Neural cell (in vitro differentiated cells): ENCODE results near the gene PPM1B. TPM values are rescaled to one million over a fixed set of nuclear protein-coding genes. Genes with fewer than 3 reads are reported as not detected.

Experiments
- H2AFZ ChIP-seq: fragments of 200-600, 300-800 bp; sonication (generic), shearing (Covaris generic); 2 replicates; pipeline ENCODE4 v1.6.0; 2014; ENCODE audit warnings: low read depth, mild to moderate bottlenecking, antibody characterized with exemption, low read length, moderate library complexity
- H3F3A ChIP-seq: fragments of 200-600 bp; shearing (Covaris generic); 2 replicates; pipeline ENCODE4 v1.6.1; 2016; ENCODE audit warnings: mild to moderate bottlenecking, moderate library complexity, mixed read lengths, antibody characterized with exemption, low read length; ENCODE audit not compliant: insufficient read depth, poor library complexity, severe bottlenecking
- H3K27ac ChIP-seq: fragments of 200-600, 300-800 bp; sonication (generic), shearing (Covaris generic); 2 replicates; pipeline ENCODE4 v1.5.1; 2014; ENCODE audit warnings: mild to moderate bottlenecking, low read length, moderate library complexity
- H3K27me3 ChIP-seq: fragments of 300-800, 200-600 bp; sonication (generic), shearing (Covaris generic); 2 replicates; pipeline ENCODE4 v1.6.0; 2014; ENCODE audit warnings: mild to moderate bottlenecking, low read depth, low read length, moderate library complexity; ENCODE audit not compliant: insufficient read depth
- H3K36me3 ChIP-seq: fragments of 300-800, 200-600 bp; sonication (generic), shearing (Covaris generic); 2 replicates; pipeline ENCODE4 v1.5.1; 2014; ENCODE audit warnings: mild to moderate bottlenecking, antibody characterized with exemption, low read length, moderate library complexity; ENCODE audit not compliant: insufficient read depth
- H3K4me2 ChIP-seq: fragments of 300-800, 200-600 bp; sonication (generic), shearing (Covaris generic); 2 replicates; pipeline ENCODE4 v1.6.0; 2014; ENCODE audit warnings: mild to moderate bottlenecking, low read length
- H3K4me3 ChIP-seq: fragments of 300-800, 200-600 bp; sonication (generic), shearing (Covaris generic); 2 replicates; pipeline ENCODE4 v1.5.1; 2014; ENCODE audit warnings: mild to moderate bottlenecking, low read length, moderate library complexity
- H3K79me2 ChIP-seq: fragments of 200-600 bp; shearing (Covaris generic); replicated peaks from 2 replicates; pipeline ENCODE4 v1.6.0; 2014; ENCODE audit warnings: mild to moderate bottlenecking, low read length, moderate library complexity; ENCODE audit not compliant: insufficient read depth
- H3K9ac ChIP-seq: fragments of 300-800, 200-600 bp; sonication (generic), shearing (Covaris generic); 2 replicates; pipeline ENCODE4 v1.6.1; 2016; ENCODE audit warnings: mild to moderate bottlenecking, low read length, mixed read lengths
- H3K9me2 ChIP-seq: fragments of 200-600 bp; shearing (Covaris generic); 2 replicates; pipeline ENCODE4 v1.6.1; 2016; ENCODE audit warnings: mild to moderate bottlenecking, low read length, mixed read lengths; ENCODE audit not compliant: insufficient read depth
- H3K9me3 ChIP-seq: fragments of 200-600, 300-800 bp; sonication (generic), shearing (Covaris generic); 2 replicates; pipeline ENCODE4 v1.6.1; 2016; ENCODE audit warnings: mild to moderate bottlenecking, mixed run types, low read length, moderate library complexity, mixed read lengths
- H4K20me1 ChIP-seq: fragments of 200-600 bp; shearing (Covaris generic); 2 replicates; pipeline ENCODE4 v1.6.1; 2016; ENCODE audit warnings: mild to moderate bottlenecking, mixed run types; ENCODE audit not compliant: insufficient read depth
- CTCF ChIP-seq: fragments of 450-650 bp; IDR thresholded peaks from 2 replicates; pipeline ENCODE4 v1.5.1; 2014; ENCODE audit warnings: antibody characterized with exemption, mild to moderate bottlenecking, moderate library complexity; ENCODE audit not compliant: poor library complexity, severe bottlenecking
- POLR2AphosphoS5 ChIP-seq: IDR thresholded peaks from 2 replicates; pipeline ENCODE4 v1.6.1; 2012
- REST ChIP-seq: IDR thresholded peaks from 2 replicates; pipeline ENCODE4 v1.6.1; 2012; ENCODE audit warnings: borderline replicate concordance
- polyA plus RNA-seq: library from polyadenylated mRNA; depleted of rRNA; stranded (reverse); fragments of >200 nt; gene quantifications from 2 replicates; pipeline ENCODE4 v1.2.3, GENCODE V29; 2014

PPM1B gene
- polyA plus RNA-seq, 1 donor from 2014 or later, result 116 TPM

- Histone ChIP-seq H3K79me2 (no peaks in the 10 kb centered on the region), H3F3A (no peaks in the 10 kb centered on the region), H3K4me3 (no peak overlapping the region), H3K9me2 (no peaks in the 10 kb centered on the region), H3K27me3 (no peaks in the 10 kb centered on the region), H2AFZ (no peak overlapping the region), H3K4me2 (no peak overlapping the region), H3K9ac (no peak overlapping the region), H3K27ac (no peak overlapping the region), H3K9me3 (no peaks in the 10 kb centered on the region), H4K20me1 (no peaks in the 10 kb centered on the region), H3K36me3 (no peaks in the 10 kb centered on the region)
- TF ChIP-seq POLR2AphosphoS5, result no peak
- TF ChIP-seq REST, result no peak
Measured at GRCh38 chr2:44271296-44271695, 102.6 kb downstream of the PPM1B start.

- Histone ChIP-seq H3K9me3 (no peaks in the 10 kb centered on the region), H3K27me3 (no peaks in the 10 kb centered on the region), H2AFZ (no peak overlapping the region), H3K4me2 (no peak overlapping the region), H3K9me2 (no peaks in the 10 kb centered on the region), H3K4me3 (no peak overlapping the region), H4K20me1 (no peaks in the 10 kb centered on the region), H3K9ac (no peak overlapping the region), H3F3A (no peaks in the 10 kb centered on the region), H3K27ac (no peak overlapping the region), H3K36me3 (no peaks in the 10 kb centered on the region), H3K79me2 (no peaks in the 10 kb centered on the region)
- TF ChIP-seq CTCF, result no peak
Measured at GRCh38 chr2:44273076-44273475, 104.4 kb downstream of the PPM1B start.

- H3K27me3 ChIP-seq, result no peaks in the 10 kb centered on the region
- H3F3A ChIP-seq, result no peaks in the 10 kb centered on the region
- no peaks in the 10 kb centered on the region for H3K9me2 ChIP-seq
- no peak overlapping the region for H3K4me3 ChIP-seq
- no peak for TF ChIP-seq CTCF
- H2AFZ ChIP-seq, result no peak overlapping the region
- H4K20me1 ChIP-seq, result no peaks in the 10 kb centered on the region
- no peaks in the 10 kb centered on the region for H3K9me3 ChIP-seq
- no peak overlapping the region for H3K27ac ChIP-seq
- H3K79me2 ChIP-seq, result no peaks in the 10 kb centered on the region
- no peak overlapping the region for H3K9ac ChIP-seq
- no peak overlapping the region for H3K4me2 ChIP-seq
- H3K36me3 ChIP-seq, result no peaks in the 10 kb centered on the region
Measured at GRCh38 chr2:44273596-44273995, 104.9 kb downstream of the PPM1B start.
